ENCODE measurements around the gene TBC1D9. TPM values are rescaled to one million over a fixed set of nuclear protein-coding genes. Genes with fewer than 3 reads are reported as not detected.

TBC1D9 gene
- polyA plus RNA-seq, 1 of the 3 experiments (the other 2 are of a cell fraction), result 13.5 TPM

- TF ChIP-seq, protein P1, sequence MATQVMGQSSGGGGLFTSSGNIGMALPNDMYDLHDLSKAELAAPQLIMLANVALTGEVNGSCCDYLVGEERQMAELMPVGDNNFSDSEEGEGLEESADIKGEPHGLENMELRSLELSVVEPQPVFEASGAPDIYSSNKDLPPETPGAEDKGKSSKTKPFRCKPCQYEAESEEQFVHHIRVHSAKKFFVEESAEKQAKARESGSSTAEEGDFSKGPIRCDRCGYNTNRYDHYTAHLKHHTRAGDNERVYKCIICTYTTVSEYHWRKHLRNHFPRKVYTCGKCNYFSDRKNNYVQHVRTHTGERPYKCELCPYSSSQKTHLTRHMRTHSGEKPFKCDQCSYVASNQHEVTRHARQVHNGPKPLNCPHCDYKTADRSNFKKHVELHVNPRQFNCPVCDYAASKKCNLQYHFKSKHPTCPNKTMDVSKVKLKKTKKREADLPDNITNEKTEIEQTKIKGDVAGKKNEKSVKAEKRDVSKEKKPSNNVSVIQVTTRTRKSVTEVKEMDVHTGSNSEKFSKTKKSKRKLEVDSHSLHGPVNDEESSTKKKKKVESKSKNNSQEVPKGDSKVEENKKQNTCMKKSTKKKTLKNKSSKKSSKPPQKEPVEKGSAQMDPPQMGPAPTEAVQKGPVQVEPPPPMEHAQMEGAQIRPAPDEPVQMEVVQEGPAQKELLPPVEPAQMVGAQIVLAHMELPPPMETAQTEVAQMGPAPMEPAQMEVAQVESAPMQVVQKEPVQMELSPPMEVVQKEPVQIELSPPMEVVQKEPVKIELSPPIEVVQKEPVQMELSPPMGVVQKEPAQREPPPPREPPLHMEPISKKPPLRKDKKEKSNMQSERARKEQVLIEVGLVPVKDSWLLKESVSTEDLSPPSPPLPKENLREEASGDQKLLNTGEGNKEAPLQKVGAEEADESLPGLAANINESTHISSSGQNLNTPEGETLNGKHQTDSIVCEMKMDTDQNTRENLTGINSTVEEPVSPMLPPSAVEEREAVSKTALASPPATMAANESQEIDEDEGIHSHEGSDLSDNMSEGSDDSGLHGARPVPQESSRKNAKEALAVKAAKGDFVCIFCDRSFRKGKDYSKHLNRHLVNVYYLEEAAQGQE (IDR thresholded peaks at IDR 0.05; ENCODE audit: low read depth, low read length), result no peak
- TF ChIP-seq SMC3 (IDR thresholded peaks at IDR 0.05; ENCODE audit: low read depth, low read length), result no peak
- no peak for TF ChIP-seq YY1 (IDR thresholded peaks at IDR 0.05; ENCODE audit: low read depth)
- no peak for TF ChIP-seq GABPA (IDR thresholded peaks at IDR 0.05; ENCODE audit: low read depth)
- TF ChIP-seq USF1 (IDR thresholded peaks at IDR 0.05; ENCODE audit: borderline replicate concordance, low read depth), result no peak
- TF ChIP-seq RCOR1 (IDR thresholded peaks at IDR 0.05; ENCODE audit: low read length), result no peak
- TF ChIP-seq MXI1 (IDR thresholded peaks at IDR 0.05; ENCODE audit: low read depth, low read length), result no peak
- TF ChIP-seq FOXJ3 (CRISPR knock-in tag; IDR thresholded peaks at IDR 0.05), result no peak
- no peak for TF ChIP-seq JUND (IDR thresholded peaks at IDR 0.05)
- TF ChIP-seq RAD21 (IDR thresholded peaks at IDR 0.05; ENCODE audit: low read length), result no peak
Measured at GRCh38 chr4:140715119-140715518, 41.1 kb downstream of the TBC1D9 start (continued).

- 94% methylated on average over 4 of the region's 4 CpGs for WGBS (ENCODE audit: low lambda C conversion rate)
- Histone ChIP-seq H3K4me2 (no peak overlapping the region), H3K4me1 (ENCODE audit: control insufficient read depth in 1 of 2, insufficient read depth in 2 of 2, low read depth in 1 of 2, low read length in 1 of 2) (peaks cover 0 to 4% of the 10 kb centered on the region in 2 experiments; a peak in 3 of 4 replicates), H4K20me1 (ENCODE audit: insufficient read depth) (no peaks in the 10 kb centered on the region), H3K79me2 (ENCODE audit: insufficient read depth) (peaks cover 40% of the 10 kb centered on the region), H3K36me3 (replicated peaks in 1 of 2; ENCODE audit: control insufficient read depth in 1 of 2, insufficient read depth in 2 of 2, low read length in 1 of 2) (no peaks in the 10 kb centered on the region), H3K27me3 (ENCODE audit: insufficient read depth) (no peaks in the 10 kb centered on the region), H3K4me3 (ENCODE audit: low read depth in 2 of 2, low read length in 1 of 2) (no peak overlapping the region), H3K9me2 (no peaks in the 10 kb centered on the region), H2AFZ (ENCODE audit: low read depth) (no peak overlapping the region), H3F3A (replicated peaks; ENCODE audit: insufficient read depth) (no peaks in the 10 kb centered on the region), H3K9ac (no peak overlapping the region), H3K27ac (ENCODE audit: low read depth in 2 of 2, low read length in 1 of 2) (no peak overlapping the region), H3K9me3 (no peaks in the 10 kb centered on the region)
- no peak for DNase-seq
- TF ChIP-seq NRF1 (IDR thresholded peaks at IDR 0.05; ENCODE audit: low read depth, low read length) (no peak), TEAD4 (IDR thresholded peaks at IDR 0.05; ENCODE audit: borderline replicate concordance, insufficient read depth) (no peak), MAX (IDR thresholded peaks at IDR 0.05; ENCODE audit: low read depth) (no peak), CTCF (IDR thresholded peaks at IDR 0.05) (no peak), TAF1 (IDR thresholded peaks at IDR 0.05; ENCODE audit: borderline replicate concordance, low read depth, low read length) (no peak), CHD2 (IDR thresholded peaks at IDR 0.05; ENCODE audit: low read length, partially characterized antibody) (no peak), RXRA (IDR thresholded peaks at IDR 0.05; ENCODE audit: borderline replicate concordance, low read depth) (no peak), ELF1 (IDR thresholded peaks at IDR 0.05) (no peak), JUND (IDR thresholded peaks at IDR 0.05) (no peak), EZH2phosphoT487 (IDR thresholded peaks at IDR 0.05; ENCODE audit: borderline replicate concordance, low read depth) (no peak), MEF2A (IDR thresholded peaks at IDR 0.05; ENCODE audit: borderline replicate concordance, low read depth) (no peak)
- TF ChIP-seq, protein P2, sequence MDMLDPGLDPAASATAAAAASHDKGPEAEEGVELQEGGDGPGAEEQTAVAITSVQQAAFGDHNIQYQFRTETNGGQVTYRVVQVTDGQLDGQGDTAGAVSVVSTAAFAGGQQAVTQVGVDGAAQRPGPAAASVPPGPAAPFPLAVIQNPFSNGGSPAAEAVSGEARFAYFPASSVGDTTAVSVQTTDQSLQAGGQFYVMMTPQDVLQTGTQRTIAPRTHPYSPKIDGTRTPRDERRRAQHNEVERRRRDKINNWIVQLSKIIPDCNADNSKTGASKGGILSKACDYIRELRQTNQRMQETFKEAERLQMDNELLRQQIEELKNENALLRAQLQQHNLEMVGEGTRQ (IDR thresholded peaks at IDR 0.05; ENCODE audit: borderline replicate concordance, low read depth, low read length), result no peak
- TF ChIP-seq, protein P3, sequence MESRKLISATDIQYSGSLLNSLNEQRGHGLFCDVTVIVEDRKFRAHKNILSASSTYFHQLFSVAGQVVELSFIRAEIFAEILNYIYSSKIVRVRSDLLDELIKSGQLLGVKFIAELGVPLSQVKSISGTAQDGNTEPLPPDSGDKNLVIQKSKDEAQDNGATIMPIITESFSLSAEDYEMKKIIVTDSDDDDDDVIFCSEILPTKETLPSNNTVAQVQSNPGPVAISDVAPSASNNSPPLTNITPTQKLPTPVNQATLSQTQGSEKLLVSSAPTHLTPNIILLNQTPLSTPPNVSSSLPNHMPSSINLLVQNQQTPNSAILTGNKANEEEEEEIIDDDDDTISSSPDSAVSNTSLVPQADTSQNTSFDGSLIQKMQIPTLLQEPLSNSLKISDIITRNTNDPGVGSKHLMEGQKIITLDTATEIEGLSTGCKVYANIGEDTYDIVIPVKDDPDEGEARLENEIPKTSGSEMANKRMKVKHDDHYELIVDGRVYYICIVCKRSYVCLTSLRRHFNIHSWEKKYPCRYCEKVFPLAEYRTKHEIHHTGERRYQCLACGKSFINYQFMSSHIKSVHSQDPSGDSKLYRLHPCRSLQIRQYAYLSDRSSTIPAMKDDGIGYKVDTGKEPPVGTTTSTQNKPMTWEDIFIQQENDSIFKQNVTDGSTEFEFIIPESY (IDR thresholded peaks at IDR 0.05; ENCODE audit: borderline replicate concordance, low read depth), result no peak
- POLR2A ChIA-PET, result interaction anchor here (0.6 kb wide), 1 partner anchor 10 kb away, joined by 3 read pairs; no protein-coding TSS in a partner anchor
- CTCF ChIA-PET, result no interaction called here
Measured at GRCh38 chr4:140711910-140712309, 44.3 kb downstream of the TBC1D9 start.

All from SK-N-SH (cell line).